GM23338 (cell line): ENCODE data around the gene GAL3ST1. TPM values are rescaled to one million over a fixed set of nuclear protein-coding genes. Genes with fewer than 3 reads are reported as not detected.

ENCODE experiments used
- ATAC-seq: fragments of 200-7000 bp; cut with Tn5 transposase; 3 replicates; pipeline ENCODE4 v1.9.1; 2020
- DNase-seq: peaks from one replicate; pipeline ENCODE4 v3.0.0-alpha.2; 2015; ENCODE audit warnings: low spot score
- H2AFZ ChIP-seq: fragments of 200-600 bp; sonication (generic); 2 replicates; pipeline ENCODE4 v1.8.0; 2016; ENCODE audit warnings: antibody characterized with exemption, mild to moderate bottlenecking, moderate library complexity
- H3F3A ChIP-seq: fragments of 200-600 bp; sonication (generic); replicated peaks from 2 replicates; pipeline ENCODE4 v1.8.0; 2017; ENCODE audit warnings: antibody characterized with exemption, mixed run types, low read depth
- H3K27ac ChIP-seq: fragments of 200-600 bp; sonication (generic); 2 replicates; pipeline ENCODE4 v1.6.1; 2016; ENCODE audit warnings: low read depth
- H3K27me3 ChIP-seq: fragments of 200-600 bp; sonication (generic); 2 replicates; pipeline ENCODE4 v1.8.0; 2016; ENCODE audit warnings: mild to moderate bottlenecking, mixed run types, moderate library complexity; ENCODE audit not compliant: insufficient read depth
- H3K36me3 ChIP-seq: fragments of 200-600 bp; sonication (generic); 2 replicates; pipeline ENCODE4 v1.8.0; 2016; ENCODE audit warnings: mild to moderate bottlenecking; ENCODE audit not compliant: insufficient read depth
- H3K4me1 ChIP-seq: fragments of 200-600 bp; sonication (generic); 2 replicates; pipeline ENCODE4 v1.8.0; 2016; ENCODE audit warnings: mild to moderate bottlenecking, moderate library complexity; ENCODE audit not compliant: insufficient read depth
- H3K4me2 ChIP-seq: fragments of 200-600 bp; sonication (generic); 2 replicates; pipeline ENCODE4 v1.7.1; 2017; ENCODE audit warnings: mixed run types
- H3K4me3 ChIP-seq: fragments of 200-600 bp; sonication (generic); 2 replicates; pipeline ENCODE4 v1.6.1; 2016; ENCODE audit warnings: mixed run types
- H3K79me2 ChIP-seq: fragments of 200-600 bp; sonication (generic); replicated peaks from 2 replicates; pipeline ENCODE4 v1.8.0; 2017; ENCODE audit warnings: mild to moderate bottlenecking; ENCODE audit not compliant: insufficient read depth
- H3K9me2 ChIP-seq: fragments of 200-600 bp; sonication (generic); 2 replicates; pipeline ENCODE4 v1.8.0; 2017; ENCODE audit not compliant: insufficient read depth
- H4K20me1 ChIP-seq: fragments of 200-600 bp; sonication (generic); replicated peaks from 2 replicates; pipeline ENCODE4 v1.8.0; 2017; ENCODE audit warnings: mild to moderate bottlenecking; ENCODE audit not compliant: insufficient read depth
- H3K27ac Mint-ChIP-seq: 2 replicates; pipeline ENCODE4 v1.8.0; 2020; ENCODE audit warnings: inconsistent platforms, mild to moderate bottlenecking, moderate library complexity, mixed read lengths
- H3K27me3 Mint-ChIP-seq: 3 replicates; pipeline ENCODE4 v1.8.0; 2022; ENCODE audit warnings: low read depth, mild to moderate bottlenecking, moderate library complexity, mixed read lengths, inconsistent platforms; ENCODE audit not compliant: insufficient read depth, poor library complexity
- H3K36me3 Mint-ChIP-seq: 3 replicates; pipeline ENCODE4 v1.8.0; 2021; ENCODE audit warnings: low read depth, mild to moderate bottlenecking, inconsistent platforms, moderate library complexity, mixed read lengths
- H3K4me1 Mint-ChIP-seq: 3 replicates; pipeline ENCODE4 v1.8.0; 2020; ENCODE audit warnings: mild to moderate bottlenecking, inconsistent platforms, mixed read lengths
- H3K4me3 Mint-ChIP-seq: 3 replicates; pipeline ENCODE4 v1.8.0; 2021; ENCODE audit warnings: moderate library complexity, mild to moderate bottlenecking, inconsistent platforms, mixed read lengths
- H3K9me3 Mint-ChIP-seq: 3 replicates; pipeline ENCODE4 v1.8.0; 2020; ENCODE audit warnings: moderate library complexity, mild to moderate bottlenecking, inconsistent platforms, mixed read lengths
- ETS1 ChIP-seq: IDR thresholded peaks from 2 replicates; pipeline ENCODE4 v1.6.1; 2016; ENCODE audit warnings: antibody characterized with exemption
- EZH2phosphoT487 ChIP-seq: fragments of 200-600 bp; sonication (generic); IDR thresholded peaks from one replicate; pipeline ENCODE4 v1.8.1; 2018; ENCODE audit warnings: antibody characterized with exemption; ENCODE audit not compliant: unreplicated experiment
- JUNB ChIP-seq: IDR thresholded peaks from one replicate; pipeline ENCODE4 v1.6.1; 2016; ENCODE audit warnings: antibody characterized with exemption; ENCODE audit not compliant: unreplicated experiment
- NANOG ChIP-seq: IDR thresholded peaks from 2 replicates; pipeline ENCODE4 v1.6.1; 2016; ENCODE audit warnings: antibody characterized with exemption, borderline replicate concordance
- POLR2AphosphoS5 ChIP-seq: IDR thresholded peaks from 2 replicates; pipeline ENCODE4 v1.6.1; 2016; ENCODE audit warnings: antibody characterized with exemption, low read depth
- REST ChIP-seq: IDR thresholded peaks from one replicate; pipeline ENCODE4 v1.6.1; 2018; ENCODE audit warnings: antibody characterized with exemption; ENCODE audit not compliant: unreplicated experiment
- ZNF114 ChIP-seq: fragments of 250-450 bp; sonication (Bioruptor Pico); IDR thresholded peaks from 2 replicates; pipeline ENCODE4 v1.5.0; 2020; ENCODE audit warnings: mild to moderate bottlenecking, moderate library complexity
- ZNF331 ChIP-seq: fragments of 250-450 bp; sonication (Bioruptor Pico); IDR thresholded peaks from 2 replicates; pipeline ENCODE4 v1.5.0; 2020; ENCODE audit warnings: low read depth, mild to moderate bottlenecking, moderate library complexity
- polyA plus RNA-seq: library from polyadenylated mRNA; unstranded; fragments of >200 nt; fragmentation: Nextera tagmentation; extraction: Ambion mirVana; gene quantifications from 2 replicates; pipeline ENCODE4 v1.2.1, GENCODE V29; 2016
- total RNA-seq: library from RNA; depleted of rRNA; stranded (reverse); fragments of >200 nt; shearing (Covaris generic); gene quantifications from 2 replicates; pipeline ENCODE4 v1.2.3, GENCODE V29; 2014
- TF ChIP-seq, protein P1 (sequence below), 2 experiments: fragments of 200-600 bp in 1 of 2; sonication (generic) in 1 of 2; conservative IDR thresholded peaks; 2 replicates each; pipeline versions ENCODE4 v1.5.1 to v1.6.1; 2016 to 2017; ENCODE audit warnings: antibody characterized with exemption in 2 of 2, low read depth in 2 of 2, mild to moderate bottlenecking in 2 of 2, moderate library complexity in 1 of 2

The GAL3ST1 gene
- total and polyA plus RNA-seq, 2 experiments from 2014 or later: 8.2 to 13.3 TPM

DNA sequence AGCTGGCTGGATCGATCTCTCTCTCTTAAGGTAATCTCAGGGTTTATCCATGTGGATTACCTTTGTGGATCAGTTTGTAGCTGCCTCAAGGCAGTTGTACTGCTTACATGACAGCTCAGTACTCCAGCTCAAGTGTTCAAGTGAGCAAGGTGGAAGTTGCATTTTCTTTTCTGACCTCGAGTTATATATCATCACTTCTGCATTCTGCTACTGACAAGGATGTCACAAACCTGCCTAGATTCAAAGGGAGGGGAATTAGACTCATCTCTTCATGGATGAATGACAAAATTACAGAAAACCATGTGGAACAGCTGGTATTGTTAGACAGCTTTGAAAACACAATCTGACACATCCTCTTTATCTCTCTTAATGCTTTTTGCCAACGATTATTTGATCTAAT lies 26.5 kb upstream of the GAL3ST1 start:
- no peak overlapping the region for H3K27ac ChIP-seq
- H3F3A ChIP-seq: peaks cover 4% of the 10 kb centered on the region; the same call in 1 of the 2 replicates
- no peaks in the 10 kb centered on the region for H4K20me1 ChIP-seq
- no peak overlapping the region for H2AFZ ChIP-seq
- no peak overlapping the region for H3K4me3 ChIP-seq
- H3K27me3 Mint-ChIP-seq: peaks cover 1% of the 10 kb centered on the region
- TF ChIP-seq JUNB (no peak), ZNF331 (CRISPR knock-in tag) (no peak), EZH2phosphoT487 (no peak), ZNF114 (CRISPR knock-in tag) (no peak)
- no peaks in the 10 kb centered on the region for H3K79me2 ChIP-seq
- no peaks in the 10 kb centered on the region for H3K9me2 ChIP-seq
- H3K4me3 Mint-ChIP-seq: no peak overlapping the region
- ATAC-seq (no peak), DNase-seq (no peak)
- H3K27ac Mint-ChIP-seq: no peak overlapping the region
- H3K4me1 Mint-ChIP-seq: peaks cover 9% of the 10 kb centered on the region
- H3K27me3 ChIP-seq: no peaks in the 10 kb centered on the region
- peaks cover 9% of the 10 kb centered on the region for H3K4me1 ChIP-seq
- H3K4me2 ChIP-seq: no peak overlapping the region
- no peaks in the 10 kb centered on the region; the same call in 2 of the 3 replicates for H3K36me3 Mint-ChIP-seq
- H3K36me3 ChIP-seq: no peaks in the 10 kb centered on the region
- H3K9me3 Mint-ChIP-seq: peaks cover 6% of the 10 kb centered on the region; the same call in 2 of the 3 replicates

GRCh38 chr22:30598986-30599385 lies 24.5 kb upstream of the GAL3ST1 start:
- H3K4me1 Mint-ChIP-seq: no peaks in the 10 kb centered on the region
- H3K79me2 ChIP-seq: no peaks in the 10 kb centered on the region
- no peaks in the 10 kb centered on the region for H3K36me3 ChIP-seq
- H3K9me2 ChIP-seq: no peaks in the 10 kb centered on the region
- ATAC-seq: no peak
- H3F3A ChIP-seq: no peaks in the 10 kb centered on the region; the same call in 1 of the 2 replicates
- no peak overlapping the region for H3K4me3 ChIP-seq
- no peaks in the 10 kb centered on the region; the same call in 2 of the 3 replicates for H3K36me3 Mint-ChIP-seq
- no peak overlapping the region for H3K27ac ChIP-seq
- H3K4me1 ChIP-seq: no peaks in the 10 kb centered on the region
- H4K20me1 ChIP-seq: no peaks in the 10 kb centered on the region
- no peak overlapping the region for H3K4me2 ChIP-seq
- no peak overlapping the region for H3K4me3 Mint-ChIP-seq
- no peaks in the 10 kb centered on the region for H3K27me3 ChIP-seq
- H2AFZ ChIP-seq: no peak overlapping the region
- DNase-seq: no peak
- H3K27me3 Mint-ChIP-seq: peaks cover 1% of the 10 kb centered on the region
- H3K27ac Mint-ChIP-seq: no peak overlapping the region
- H3K9me3 Mint-ChIP-seq: peaks cover 7% of the 10 kb centered on the region; the same call in 2 of the 3 replicates
- TF ChIP-seq POLR2AphosphoS5: no peak
- no peak for TF ChIP-seq NANOG
- no peak for TF ChIP-seq EZH2phosphoT487
- no peak for TF ChIP-seq ETS1
- no peak for TF ChIP-seq REST
- TF ChIP-seq ZNF331 (CRISPR knock-in tag): no peak
- TF ChIP-seq, protein P1, sequence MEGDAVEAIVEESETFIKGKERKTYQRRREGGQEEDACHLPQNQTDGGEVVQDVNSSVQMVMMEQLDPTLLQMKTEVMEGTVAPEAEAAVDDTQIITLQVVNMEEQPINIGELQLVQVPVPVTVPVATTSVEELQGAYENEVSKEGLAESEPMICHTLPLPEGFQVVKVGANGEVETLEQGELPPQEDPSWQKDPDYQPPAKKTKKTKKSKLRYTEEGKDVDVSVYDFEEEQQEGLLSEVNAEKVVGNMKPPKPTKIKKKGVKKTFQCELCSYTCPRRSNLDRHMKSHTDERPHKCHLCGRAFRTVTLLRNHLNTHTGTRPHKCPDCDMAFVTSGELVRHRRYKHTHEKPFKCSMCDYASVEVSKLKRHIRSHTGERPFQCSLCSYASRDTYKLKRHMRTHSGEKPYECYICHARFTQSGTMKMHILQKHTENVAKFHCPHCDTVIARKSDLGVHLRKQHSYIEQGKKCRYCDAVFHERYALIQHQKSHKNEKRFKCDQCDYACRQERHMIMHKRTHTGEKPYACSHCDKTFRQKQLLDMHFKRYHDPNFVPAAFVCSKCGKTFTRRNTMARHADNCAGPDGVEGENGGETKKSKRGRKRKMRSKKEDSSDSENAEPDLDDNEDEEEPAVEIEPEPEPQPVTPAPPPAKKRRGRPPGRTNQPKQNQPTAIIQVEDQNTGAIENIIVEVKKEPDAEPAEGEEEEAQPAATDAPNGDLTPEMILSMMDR (conservative IDR thresholded peaks at IDR 0.05; ENCODE audit: low read depth in 2 of 2): no peak
- no peak for TF ChIP-seq ZNF114 (CRISPR knock-in tag)
- no peak for TF ChIP-seq JUNB
